Bronchial epithelial cell (primary cell): ENCODE results near the gene PRKAG2. TPM values are rescaled to one million over a fixed set of nuclear protein-coding genes. Genes with fewer than 3 reads are reported as not detected.

ENCODE experiments used
- DNase-seq: peaks from one replicate; pipeline ENCODE4 v3.0.0-alpha.2; 2010; ENCODE audit warnings: low read depth
- FAIRE-seq: peaks from 2 replicates; lab custom pipeline; 2011; peaks lifted over from hg19 to GRCh38; lab: Jason Lieb, UNC
- H3K27me3 ChIP-seq: 2 replicates; pipeline ENCODE4 v1.5.1; 2011; ENCODE audit warnings: low read length; ENCODE audit not compliant: control insufficient read depth, insufficient read depth
- H3K36me3 ChIP-seq: 2 replicates; pipeline ENCODE4 v1.5.1; 2011; ENCODE audit warnings: low read length; ENCODE audit not compliant: control insufficient read depth, insufficient read depth
- H3K4me3 ChIP-seq: 2 replicates; pipeline ENCODE4 v1.5.1; 2011; ENCODE audit warnings: mild to moderate bottlenecking, low read depth, low read length, control low read depth
- total RNA-seq: library from RNA; depleted of rRNA; stranded (reverse); fragments of >200 nt; gene quantifications from 2 replicates; pipeline ENCODE4 v1.2.1, GENCODE V29; 2014
- TF ChIP-seq, protein P1 (sequence below): IDR thresholded peaks from 2 replicates; pipeline ENCODE4 v1.5.1; 2011; ENCODE audit warnings: mild to moderate bottlenecking, moderate library complexity, low read length, control low read depth, inconsistent platforms; ENCODE audit not compliant: insufficient read depth, severe bottlenecking

The PRKAG2 gene
- total RNA-seq, 1 donor from 2014 or later, result 24.5 TPM

GRCh38 chr7:151738925-151739324 is 138.0 kb downstream of the PRKAG2 start:
- no peak for DNase-seq
- TF ChIP-seq, protein P1, sequence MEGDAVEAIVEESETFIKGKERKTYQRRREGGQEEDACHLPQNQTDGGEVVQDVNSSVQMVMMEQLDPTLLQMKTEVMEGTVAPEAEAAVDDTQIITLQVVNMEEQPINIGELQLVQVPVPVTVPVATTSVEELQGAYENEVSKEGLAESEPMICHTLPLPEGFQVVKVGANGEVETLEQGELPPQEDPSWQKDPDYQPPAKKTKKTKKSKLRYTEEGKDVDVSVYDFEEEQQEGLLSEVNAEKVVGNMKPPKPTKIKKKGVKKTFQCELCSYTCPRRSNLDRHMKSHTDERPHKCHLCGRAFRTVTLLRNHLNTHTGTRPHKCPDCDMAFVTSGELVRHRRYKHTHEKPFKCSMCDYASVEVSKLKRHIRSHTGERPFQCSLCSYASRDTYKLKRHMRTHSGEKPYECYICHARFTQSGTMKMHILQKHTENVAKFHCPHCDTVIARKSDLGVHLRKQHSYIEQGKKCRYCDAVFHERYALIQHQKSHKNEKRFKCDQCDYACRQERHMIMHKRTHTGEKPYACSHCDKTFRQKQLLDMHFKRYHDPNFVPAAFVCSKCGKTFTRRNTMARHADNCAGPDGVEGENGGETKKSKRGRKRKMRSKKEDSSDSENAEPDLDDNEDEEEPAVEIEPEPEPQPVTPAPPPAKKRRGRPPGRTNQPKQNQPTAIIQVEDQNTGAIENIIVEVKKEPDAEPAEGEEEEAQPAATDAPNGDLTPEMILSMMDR, result no peak
- Histone ChIP-seq H3K4me3 (no peak overlapping the region), H3K27me3 (peaks cover 4% of the 10 kb centered on the region), H3K36me3 (no peaks in the 10 kb centered on the region)
- FAIRE-seq, result no peak

DNA sequence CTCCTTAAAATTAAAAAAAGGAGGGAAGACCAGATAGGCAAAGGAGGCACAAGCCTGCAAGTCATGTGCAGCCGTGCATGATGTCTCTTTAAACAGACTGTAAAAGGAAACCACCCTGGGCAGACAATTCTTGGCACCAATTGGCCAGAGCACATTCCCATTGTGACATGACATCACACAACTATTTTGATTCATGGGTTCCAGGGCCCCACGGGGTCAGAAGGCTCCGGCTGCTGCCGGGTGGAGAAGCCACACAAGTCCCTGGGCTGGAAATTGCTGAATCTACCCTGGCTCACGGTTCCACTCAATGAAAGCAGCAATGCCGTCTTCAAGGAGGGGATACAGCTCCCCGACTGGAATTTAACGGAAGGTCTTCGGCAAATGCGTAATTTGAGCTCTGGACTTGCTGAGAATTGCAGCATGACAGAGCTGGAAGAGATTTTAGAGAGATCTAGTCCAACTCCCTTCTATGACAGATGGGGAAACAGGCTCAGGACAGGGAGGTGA is 140.5 kb downstream of the PRKAG2 start:
- TF ChIP-seq, protein P1, result peak; percentile 39
- DNase-seq, result peak; percentile 56
- H3K4me3 ChIP-seq, result no peak overlapping the region
- H3K27me3 ChIP-seq, result no peaks in the 10 kb centered on the region
- H3K36me3 ChIP-seq, result no peaks in the 10 kb centered on the region
- FAIRE-seq, result no peak

- FAIRE-seq (no peak), DNase-seq (no peak)
- Histone ChIP-seq H3K27me3 (no peaks in the 10 kb centered on the region), H3K4me3 (no peak overlapping the region), H3K36me3 (no peaks in the 10 kb centered on the region)
- TF ChIP-seq, protein P1, result no peak
These were observed 141.0 kb downstream of the PRKAG2 start for GRCh38 chr7:151735851-151736402.

GRCh38 chr7:151735186-151735850 is 141.6 kb downstream of the PRKAG2 start:
- FAIRE-seq (no peak), DNase-seq (no peak)
- no peaks in the 10 kb centered on the region for H3K36me3 ChIP-seq
- no peaks in the 10 kb centered on the region for H3K27me3 ChIP-seq
- H3K4me3 ChIP-seq, result no peak overlapping the region
- TF ChIP-seq, protein P1, result no peak

- H3K36me3 ChIP-seq, result no peaks in the 10 kb centered on the region
- H3K4me3 ChIP-seq, result no peak overlapping the region
- FAIRE-seq (no peak), DNase-seq (peak; percentile 14)
- H3K27me3 ChIP-seq, result peaks cover 1% of the 10 kb centered on the region
- TF ChIP-seq, protein P1, result no peak
These were observed 143.9 kb downstream of the PRKAG2 start for GRCh38 chr7:151732834-151733592.
